Islet of Langerhans (tissue), 1 donor: ENCODE measurements around the gene TTC23L.
"Not testable (repeated sequence)": the region's sequence is repeated elsewhere in the genome, so short reads cannot be mapped to it uniquely, and the experiment has no call there.

ENCODE experiments used
- FAIRE-seq: peaks from one replicate; lab custom pipeline; 2011; peaks lifted over from hg19 to GRCh38; lab: Jason Lieb, UNC

TTC23L gene, protein sequence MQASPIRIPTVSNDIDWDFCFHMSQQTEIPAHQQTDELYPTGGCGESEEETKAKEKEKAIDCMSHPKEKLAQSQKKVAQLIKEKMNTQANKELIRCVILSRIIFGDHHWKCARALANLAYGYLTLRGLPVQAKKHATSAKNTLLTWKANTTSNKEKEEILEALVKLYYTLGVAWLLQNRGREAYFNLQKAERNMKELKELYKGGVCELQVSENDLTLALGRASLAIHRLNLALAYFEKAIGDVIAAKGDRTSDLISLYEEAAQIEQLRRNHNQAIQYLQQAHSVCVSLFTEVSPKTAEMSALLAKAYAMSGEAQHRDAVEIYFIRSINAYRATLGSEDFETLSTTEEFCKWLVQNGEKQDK

DNA sequence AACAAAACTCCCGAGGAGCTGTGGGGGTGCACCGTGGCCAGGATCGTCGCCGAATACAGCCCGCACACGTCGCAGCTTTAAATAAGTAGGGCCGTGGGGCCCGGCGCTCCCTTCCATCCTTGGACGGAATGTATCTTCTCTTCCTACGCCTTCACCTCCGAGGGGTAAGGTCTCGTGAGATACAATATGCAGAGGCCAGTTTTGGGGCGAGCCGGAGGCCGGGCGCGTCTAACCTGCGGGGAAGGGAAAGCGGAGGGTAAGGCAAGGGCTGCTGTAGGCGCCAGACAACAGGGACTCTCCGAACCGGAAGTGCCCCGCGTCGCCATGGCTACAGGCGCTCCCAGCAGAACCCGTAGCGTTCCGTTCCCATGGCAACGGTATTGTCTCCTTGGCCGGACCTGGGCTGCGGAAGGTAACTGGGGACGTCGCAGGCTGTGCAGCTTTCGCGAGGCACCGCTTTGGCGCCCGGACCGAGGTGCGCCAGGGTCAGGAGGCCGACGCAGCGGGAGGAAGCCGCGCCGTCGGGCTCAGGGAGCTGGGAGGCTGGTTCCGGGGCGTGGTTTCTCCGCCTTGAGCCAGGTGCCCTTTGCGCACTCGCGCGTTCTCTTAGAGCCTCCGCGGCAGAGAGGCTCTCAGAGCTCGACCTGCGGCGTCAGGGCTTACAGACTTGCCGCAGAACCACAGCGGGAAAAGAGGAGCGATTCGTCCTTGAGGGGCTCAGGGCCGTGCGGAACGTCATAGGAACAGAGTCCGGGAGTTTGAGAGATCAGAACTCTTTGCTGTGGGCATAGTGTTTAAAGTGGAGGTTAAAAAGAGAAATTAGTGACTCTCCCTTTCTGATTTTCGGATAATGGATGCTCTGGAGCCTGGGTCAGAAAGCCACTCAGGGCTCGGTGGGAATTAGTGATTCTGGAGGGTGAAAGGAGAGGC lies at the start of gene TTC23L:
TSS of gene TTC23L (plus strand) at position 380 of the 930 bp plus-strand sequence. CDS start 1,508 bp downstream, outside the sequence.
- FAIRE-seq = no peak

DNA sequence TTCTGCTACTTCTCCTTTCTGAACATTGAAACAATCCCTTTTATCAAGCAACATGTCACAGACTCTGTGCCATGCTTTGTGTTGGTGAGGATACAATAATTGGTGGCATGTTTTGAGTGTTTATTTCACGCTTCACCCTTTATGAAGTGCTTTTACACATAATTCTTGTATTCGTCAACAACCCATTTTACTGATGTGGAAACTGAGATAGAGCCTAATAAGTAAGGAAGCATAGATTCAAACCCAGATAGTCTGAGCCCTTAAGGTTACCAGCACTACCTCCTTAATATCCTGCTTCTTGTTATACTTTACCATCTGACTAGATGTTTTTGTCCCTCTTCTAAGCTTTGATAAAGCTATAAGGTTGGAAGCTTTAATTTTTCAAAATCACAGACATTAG lies 49.3 kb upstream of the TTC23L start:
- FAIRE-seq = no peak

DNA sequence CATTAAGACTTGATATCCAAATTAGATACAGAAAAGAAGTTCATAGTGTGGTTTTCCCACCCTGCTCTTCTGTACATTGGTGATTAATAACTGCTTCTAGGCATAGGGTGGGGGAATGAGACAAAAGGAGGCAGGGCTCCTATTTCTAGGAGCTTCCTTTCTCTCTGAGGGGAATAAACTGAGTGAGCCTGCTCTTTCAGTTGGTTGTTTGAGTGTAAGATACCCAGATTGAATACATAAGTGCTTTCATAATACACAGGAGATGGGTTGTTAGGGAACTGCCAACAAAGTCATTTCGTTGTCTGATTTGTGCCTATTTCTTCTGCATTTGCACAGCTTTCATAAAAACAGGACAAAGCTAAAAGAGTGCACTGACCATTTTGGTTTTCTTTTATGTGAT lies 48.9 kb upstream of the TTC23L start:
- FAIRE-seq = no peak

DNA sequence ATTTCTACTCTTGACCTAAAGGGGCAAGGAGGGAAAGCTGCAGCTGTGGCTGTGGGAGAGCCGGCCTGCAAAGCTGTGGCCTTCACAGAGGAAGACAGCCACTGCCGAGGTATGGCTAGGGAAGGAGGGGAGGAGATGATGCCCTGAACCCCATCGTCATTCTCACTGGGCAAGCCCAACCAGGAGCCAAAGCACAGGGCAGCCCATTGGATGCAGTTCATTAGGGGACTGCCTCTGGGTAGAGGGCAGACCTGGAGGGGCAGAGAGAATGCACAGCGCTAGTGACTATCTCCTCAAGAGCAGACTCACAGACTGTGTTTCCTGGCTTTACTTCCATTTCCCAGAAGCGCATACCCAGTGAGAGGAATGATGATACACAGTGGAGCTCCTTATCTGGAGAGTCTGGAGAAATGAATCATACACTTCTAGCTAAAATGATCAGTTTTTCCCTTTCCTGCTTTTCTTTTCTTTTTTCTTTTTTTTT lies 47.2 kb upstream of the TTC23L start:
- FAIRE-seq = no peak

DNA sequence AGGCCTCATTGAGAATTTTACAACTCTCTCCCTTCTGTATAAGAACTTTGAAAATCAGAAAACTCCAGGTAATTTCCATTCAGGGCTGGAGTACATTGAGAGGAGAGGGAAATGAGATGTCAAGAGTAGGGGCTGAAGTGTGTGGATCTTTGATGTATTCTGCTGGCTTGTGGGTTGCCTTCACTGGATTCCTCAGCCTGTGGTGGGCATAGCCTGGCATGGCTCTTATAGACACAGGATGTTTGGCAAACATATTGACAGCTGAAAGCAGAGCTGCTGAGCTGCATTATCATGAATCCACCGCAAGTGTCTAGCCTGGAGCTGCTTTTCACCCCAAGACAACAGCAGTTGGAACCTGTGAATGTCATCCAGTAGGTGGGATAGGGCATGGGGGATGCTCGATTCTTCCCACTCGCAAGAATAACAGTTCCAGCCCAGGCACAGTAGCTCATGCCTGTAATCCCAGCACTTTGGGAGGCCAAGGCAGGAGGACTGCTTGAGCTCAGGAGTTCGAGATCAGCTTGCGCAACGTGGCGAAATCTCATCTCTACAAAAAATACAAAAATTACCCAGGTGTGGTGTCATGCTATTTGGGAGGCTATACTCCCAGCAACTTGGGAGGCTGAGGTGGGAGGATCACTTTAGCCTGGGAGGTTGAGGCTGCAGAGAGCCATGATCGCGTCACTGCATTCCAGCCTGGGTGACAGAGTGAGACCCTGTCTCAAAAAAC lies 36.0 kb upstream of the TTC23L start:
- no peak for FAIRE-seq

DNA sequence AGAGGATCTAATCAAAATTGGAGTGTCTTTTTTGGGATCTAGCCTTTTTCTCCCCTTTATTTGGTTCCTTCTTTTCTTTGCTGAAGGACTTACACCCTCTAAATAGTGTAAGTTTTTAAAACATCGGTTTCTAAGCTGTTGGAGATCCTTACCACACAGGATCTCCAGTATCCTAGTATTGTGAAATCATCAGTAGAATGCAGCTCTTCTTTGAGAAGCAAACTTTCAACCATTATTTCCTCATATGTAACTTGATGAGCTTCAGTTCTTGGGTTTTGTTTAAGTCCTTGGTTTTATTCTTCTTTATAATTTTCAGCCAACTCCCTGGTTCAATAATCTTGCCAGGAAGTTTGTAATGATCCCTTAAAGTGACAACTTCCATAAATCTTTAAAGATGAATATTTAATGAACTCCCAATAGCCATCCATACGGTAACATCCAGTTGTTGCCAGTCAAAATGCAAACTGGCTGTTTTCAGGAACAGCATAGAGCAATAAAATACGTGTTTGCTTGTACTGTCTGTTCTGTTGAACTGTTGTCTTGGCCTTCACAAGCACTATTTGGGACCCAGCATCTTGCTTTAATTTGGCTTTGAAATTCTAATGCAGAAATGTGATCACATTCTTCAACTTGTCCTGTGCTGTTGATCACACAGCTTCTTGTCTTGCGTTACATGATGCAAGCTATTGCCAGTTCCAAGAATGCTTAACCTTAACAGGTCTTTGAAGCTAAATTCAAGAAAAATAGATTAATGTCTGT lies 34.8 kb upstream of the TTC23L start:
- no peak for FAIRE-seq

DNA sequence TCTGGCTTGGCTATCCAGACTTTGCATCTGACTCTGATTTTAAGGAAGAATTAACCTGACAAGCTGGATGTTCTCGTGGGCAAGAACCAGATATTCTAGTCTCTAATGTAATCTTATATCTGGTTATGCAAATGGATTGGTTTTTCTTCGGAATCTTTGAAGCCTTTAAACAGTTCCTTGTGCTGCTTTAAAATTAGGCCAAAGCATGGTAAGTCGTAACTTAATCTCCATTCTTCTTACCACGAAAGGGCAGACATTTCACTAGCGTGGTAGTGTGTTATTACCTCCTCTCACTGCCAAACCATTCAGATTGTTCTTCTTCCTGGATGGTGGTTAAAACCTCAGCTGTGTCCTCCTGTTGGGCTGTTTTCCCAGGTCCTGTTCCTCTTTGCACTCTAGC lies 34.1 kb upstream of the TTC23L start:
- no peak for FAIRE-seq

DNA sequence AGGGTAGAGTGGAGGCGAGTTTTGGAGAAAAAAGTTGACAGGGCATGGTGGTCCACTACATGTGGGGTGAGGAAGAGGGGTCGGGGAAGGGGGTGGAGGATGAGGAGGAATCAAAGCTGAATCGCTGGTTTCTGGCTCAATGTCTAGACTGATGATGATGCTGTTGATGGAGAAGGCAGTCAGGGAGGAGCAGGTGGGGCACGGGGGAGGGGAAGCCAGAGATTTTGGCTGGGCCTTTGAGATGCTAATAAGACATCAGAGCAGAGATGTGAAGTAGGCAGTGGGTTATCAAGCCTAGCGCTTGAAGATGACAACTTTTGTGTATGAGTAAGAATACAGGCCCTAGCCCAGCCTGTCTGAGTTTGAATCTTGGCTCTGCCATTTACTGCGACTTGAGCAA lies 32.4 kb upstream of the TTC23L start:
- FAIRE-seq = no peak

DNA sequence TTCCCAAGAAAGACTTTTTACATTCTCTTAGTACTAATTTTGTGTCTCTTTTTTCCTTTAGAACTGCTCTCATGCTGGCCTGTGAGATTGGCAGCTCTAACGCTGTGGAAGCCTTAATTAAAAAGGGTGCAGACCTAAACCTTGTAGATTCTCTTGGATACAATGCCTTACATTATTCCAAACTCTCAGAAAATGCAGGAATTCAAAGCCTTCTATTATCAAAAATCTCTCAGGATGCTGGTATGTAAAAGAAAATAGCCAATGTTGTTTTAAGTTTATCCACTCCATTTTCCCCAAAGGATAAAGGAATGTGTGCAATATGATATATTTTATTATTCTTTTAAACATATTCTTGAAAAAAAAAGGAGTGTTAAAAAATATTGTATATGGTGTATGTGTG lies 27.3 kb upstream of the TTC23L start:
- FAIRE-seq = no peak

DNA sequence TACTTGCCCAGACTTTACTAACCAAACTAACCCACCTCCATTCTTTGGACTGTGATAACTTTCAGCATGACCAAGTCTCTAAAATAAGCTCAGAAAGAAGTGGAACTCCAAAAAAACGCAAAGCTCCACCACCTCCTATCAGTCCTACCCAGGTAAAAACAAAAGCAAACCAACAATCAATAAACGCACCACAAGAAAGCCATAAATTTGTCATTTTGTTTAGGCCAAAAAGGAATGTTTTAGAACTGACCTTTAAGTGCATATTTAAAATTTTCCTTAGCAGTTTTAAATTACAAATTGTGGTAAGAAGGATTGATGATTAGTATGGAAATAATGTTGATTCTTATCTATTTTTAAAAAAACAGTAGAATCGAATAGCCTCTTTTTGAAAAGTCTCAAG lies 25.5 kb upstream of the TTC23L start:
- no peak for FAIRE-seq

DNA sequence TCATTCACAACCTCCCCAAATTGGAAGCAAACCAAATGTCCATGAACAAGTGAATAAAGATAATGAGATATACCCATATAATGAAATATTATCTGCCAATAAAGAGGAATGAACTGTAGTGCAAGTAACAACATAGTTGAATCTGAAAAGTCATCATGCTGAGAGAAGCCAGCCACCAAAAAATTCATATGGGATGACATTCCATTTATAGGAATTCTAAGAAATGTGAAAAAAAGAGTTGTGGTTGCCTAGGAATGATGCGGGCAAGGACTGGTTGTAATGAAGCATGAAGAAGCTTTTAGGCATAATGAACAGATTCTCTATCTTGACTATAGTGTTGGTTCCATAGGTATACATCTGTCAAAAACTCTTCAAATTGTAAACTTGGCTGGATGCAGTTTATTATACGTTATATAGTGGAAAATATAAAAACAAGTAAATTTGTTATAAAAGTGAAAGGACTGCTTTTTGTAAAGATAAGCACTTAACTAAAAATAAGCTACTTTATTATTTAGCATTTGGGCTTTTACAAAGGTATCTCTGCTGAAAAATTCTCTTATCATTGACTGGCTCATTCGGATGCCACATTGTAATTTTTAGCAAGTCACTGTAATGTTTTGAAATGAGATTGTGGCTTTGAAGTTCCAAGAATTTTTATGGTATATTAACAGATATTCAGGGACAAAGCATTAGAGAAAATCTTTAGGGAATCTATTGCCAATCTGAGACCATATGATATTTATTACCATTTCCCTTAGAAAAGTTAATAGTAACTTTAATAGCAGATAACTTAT lies 21.2 kb upstream of the TTC23L start:
- FAIRE-seq = no peak

DNA sequence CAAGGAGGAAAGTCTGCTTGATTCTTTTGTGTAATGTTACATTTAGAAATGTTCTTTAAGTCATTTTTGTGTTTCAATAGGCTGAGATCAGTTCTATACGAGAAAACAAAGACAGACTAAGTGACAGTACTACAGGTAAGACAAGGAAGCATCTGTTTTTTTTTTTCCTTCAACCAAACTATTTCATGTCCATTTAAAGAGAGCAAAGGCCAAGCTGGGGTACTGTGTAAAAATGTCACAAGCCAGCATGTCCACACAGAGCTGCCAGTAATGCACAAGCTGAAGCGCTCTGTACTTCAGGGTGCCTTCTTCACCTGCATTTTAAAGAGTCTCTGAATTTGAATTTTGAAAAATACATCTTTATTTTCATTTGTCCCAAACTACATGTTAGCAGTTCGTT lies 20.2 kb upstream of the TTC23L start:
- FAIRE-seq = no peak

DNA sequence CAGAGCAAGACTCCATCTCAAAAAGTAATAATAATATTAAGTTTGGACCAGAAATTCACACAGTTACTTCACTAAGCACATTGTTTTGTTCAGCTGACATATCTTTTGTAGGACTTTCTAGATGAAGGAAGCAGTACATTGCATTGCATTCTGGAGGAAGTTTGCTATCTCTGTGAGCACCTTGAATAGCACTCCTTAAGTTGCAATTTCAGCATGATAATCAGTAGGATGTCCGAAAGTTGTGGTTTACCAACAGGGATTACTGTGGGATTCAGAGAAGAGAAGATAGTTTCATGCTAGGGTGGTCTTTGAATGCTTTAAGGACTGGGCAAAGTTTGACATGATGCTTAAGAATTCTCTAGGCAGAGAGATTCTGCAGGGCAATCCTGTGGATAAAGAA lies 18.4 kb upstream of the TTC23L start:
- FAIRE-seq = no peak

DNA sequence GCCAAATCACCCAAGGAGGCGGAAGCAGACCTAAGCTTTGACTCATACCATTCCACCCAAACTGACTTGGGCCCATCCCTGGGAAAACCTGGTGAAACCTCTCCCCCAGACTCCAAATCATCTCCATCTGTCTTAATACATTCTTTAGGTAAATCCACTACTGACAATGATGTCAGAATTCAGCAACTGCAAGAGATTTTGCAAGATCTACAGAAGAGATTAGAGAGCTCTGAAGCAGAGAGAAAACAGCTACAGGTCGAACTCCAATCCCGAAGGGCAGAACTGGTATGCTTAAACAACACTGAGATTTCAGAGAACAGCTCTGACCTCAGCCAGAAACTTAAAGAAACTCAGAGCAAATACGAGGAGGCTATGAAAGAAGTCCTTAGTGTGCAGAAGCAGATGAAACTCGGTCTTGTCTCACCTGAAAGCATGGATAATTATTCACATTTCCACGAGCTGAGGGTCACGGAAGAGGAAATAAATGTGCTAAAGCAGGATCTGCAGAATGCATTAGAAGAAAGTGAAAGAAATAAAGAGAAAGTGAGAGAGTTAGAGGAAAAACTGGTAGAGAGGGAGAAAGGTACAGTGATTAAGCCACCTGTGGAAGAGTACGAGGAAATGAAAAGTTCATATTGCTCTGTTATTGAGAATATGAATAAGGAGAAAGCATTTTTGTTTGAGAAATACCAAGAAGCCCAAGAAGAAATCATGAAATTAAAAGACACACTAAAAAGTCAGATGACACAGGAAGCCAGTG lies 15.8 kb upstream of the TTC23L start:
- FAIRE-seq = no peak

DNA sequence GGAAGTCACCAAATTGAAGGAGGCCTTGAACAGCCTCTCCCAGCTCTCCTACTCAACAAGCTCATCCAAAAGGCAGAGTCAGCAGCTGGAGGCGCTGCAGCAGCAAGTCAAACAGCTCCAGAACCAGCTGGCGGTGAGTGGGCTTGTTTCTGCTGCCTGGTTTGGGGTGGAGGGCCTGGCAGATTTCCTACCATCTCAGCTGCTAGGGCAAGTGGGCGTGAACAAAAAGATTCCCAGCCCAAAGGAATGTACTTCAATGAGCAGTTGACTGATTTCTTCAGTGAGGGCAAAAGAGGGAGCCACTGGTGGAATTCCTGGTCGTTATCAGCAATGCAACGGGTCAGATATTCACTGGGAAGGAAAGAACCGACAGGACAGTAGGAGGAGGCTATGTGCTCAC lies 12.6 kb upstream of the TTC23L start:
- no peak for FAIRE-seq

DNA sequence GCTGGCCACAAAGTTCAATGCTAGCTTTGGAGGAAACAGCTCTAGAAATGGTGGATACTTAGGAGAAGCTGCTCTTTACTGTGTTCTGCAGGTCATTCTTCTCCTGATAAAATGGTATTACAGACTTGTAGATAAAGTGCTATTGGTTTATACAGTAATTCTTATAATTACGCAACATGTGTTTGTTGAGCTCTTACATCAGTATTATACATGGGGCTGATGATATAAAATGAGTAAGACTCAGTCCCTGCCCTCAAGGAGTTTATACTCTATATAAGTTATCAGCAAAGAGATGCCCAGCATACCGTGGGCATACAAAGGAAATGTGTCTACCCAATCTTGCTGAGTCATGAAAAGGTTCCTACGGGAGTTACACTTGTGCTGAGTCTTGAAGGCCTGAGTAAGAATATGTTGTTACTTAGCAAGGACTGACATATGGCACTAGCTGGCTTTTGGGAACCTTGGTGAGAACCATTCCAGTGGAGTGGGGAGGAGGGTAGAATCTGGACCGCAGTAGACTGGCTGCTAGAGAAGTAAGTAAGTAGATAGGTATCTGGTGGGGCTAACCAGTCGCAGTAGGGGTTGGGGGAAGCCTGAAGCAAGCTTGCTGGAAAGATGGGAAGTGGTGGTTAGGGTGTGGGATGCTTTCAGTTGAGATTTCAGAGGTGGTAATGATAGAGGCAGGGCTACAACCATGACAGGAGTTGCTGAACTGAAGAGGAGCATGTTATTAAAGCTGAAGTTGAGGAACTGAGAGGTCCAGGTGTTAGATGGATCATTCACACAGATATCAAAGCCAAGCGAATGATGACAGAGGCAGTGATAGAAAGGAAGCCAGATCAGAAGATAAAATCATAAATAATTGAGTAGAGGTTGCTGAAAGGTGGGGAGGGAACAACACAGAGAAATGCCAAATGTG lies 11.1 kb upstream of the TTC23L start:
- FAIRE-seq = no peak

DNA sequence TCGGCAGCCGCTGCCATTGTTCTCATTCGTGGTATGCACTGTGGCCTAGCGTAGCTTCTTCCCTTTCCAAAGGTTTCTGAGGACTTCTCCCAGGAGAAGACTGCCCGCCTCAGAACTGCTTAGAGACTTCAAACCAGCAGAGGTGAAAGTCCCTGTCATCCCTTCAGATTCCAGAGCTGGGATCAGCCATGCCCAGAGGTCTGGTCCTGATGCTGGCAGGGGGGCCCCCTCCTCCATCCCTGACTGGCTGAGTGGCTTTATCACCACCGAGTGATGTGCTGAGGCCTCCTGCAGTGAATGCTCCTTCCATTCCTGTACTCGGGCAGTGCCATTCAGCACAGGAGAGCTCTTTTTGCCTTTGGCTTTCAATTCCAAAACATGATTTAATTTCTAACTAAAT lies 8.1 kb upstream of the TTC23L start:
- not testable (repeated sequence) for FAIRE-seq

DNA sequence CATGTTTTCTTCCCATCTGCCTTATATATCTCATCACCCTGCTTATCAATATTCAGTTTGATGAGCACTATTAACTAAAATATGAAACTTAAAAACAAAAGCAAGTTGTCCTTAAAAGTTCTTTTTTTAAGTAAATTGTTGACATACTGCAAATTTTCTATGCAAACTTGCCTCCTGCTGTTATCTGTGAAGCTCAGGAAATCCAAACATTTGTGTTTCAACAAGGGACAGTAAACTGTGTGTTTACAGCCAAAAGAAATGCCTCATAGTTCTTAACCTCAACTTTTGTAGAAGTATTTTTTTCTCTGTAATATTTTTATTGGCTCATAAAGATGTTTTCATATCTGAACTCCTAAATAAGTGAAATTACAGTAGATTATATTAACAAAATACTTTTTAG lies 7.7 kb upstream of the TTC23L start:
- no peak for FAIRE-seq

DNA sequence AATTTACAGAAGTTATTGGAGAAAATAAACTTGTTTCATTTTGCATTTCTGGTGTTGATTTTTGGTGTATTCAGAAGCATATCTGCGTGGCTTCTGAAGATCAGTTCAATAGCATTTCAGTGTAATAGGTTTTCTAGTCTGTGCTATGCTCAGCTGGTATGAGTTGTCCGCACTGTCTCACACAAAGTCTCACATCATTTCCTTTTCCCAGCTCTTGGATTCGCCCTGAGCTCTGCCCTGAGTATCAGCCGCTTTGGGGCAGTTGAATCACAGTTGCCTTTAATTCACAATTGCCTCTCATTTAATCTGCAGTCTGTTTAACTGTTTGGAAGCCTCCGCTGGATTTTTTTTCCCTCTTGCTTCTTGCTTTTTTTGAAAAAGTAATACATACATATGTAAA lies 6.4 kb upstream of the TTC23L start:
- FAIRE-seq = no peak
